Activated T-cell treated with anti-CD3 and anti-CD28 coated beads, Interleukin-2, amount 50 U/mL, for 24 hours (primary cell): Measurements from ENCODE around the gene PDLIM3.
"Not testable (repeated sequence)": the region's sequence is repeated elsewhere in the genome, so short reads cannot be mapped to it uniquely, and the experiment has no call there.

Experiments used
- DNase-seq: peaks from one replicate; pipeline ENCODE4 v3.0.0-alpha.2; 2020
- H3K27ac Mint-ChIP-seq: 2 replicates; pipeline ENCODE4 v1.8.0; 2020; ENCODE audit warnings: mild to moderate bottlenecking, mixed read lengths
- H3K27me3 Mint-ChIP-seq: 2 replicates; pipeline ENCODE4 v1.8.0; 2020; ENCODE audit warnings: mixed read lengths
- H3K36me3 Mint-ChIP-seq: 2 replicates; pipeline ENCODE4 v1.8.0; 2020; ENCODE audit warnings: low read depth, mixed read lengths
- H3K4me1 Mint-ChIP-seq: 2 replicates; pipeline ENCODE4 v1.8.0; 2020; ENCODE audit warnings: low read depth, mixed read lengths
- H3K4me3 Mint-ChIP-seq: 2 replicates; pipeline ENCODE4 v1.8.0; 2020; ENCODE audit warnings: mild to moderate bottlenecking, moderate library complexity, mixed read lengths
- H3K9me3 Mint-ChIP-seq: 2 replicates; pipeline ENCODE4 v1.8.0; 2020; ENCODE audit warnings: mixed read lengths

PDLIM3 gene

GRCh38 chr4:185518494-185518893 lies 16.8 kb downstream of the PDLIM3 start:
- peaks cover 45% of the 10 kb centered on the region for H3K27me3 Mint-ChIP-seq
- no peaks in the 10 kb centered on the region for H3K9me3 Mint-ChIP-seq
- no peak for DNase-seq
- H3K27ac Mint-ChIP-seq, result no peak overlapping the region
- peaks cover 7% of the 10 kb centered on the region for H3K4me1 Mint-ChIP-seq
- H3K36me3 Mint-ChIP-seq, result no peaks in the 10 kb centered on the region
- no peak overlapping the region for H3K4me3 Mint-ChIP-seq

DNA sequence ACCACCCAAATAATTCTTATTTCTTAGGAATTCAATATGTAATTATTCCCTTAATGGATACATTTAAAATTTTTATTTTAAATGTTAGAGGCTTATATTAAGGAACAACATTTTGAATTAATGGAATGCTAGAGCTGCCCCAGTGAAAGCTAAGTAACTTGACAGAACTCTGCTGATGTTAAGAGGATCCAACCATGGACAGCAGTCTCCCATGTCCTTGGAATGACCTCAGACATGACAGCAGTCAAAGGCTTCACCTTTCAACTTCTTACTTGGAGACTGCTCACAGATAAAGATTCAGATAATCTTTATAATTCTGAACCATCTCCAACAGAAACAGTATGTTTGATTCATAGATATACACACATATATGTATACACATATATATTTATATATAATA lies 17.2 kb downstream of the PDLIM3 start:
- peaks cover 47% of the 10 kb centered on the region for H3K27me3 Mint-ChIP-seq
- peaks cover 11% of the 10 kb centered on the region for H3K4me1 Mint-ChIP-seq
- no peak for DNase-seq
- no peak overlapping the region for H3K27ac Mint-ChIP-seq
- H3K36me3 Mint-ChIP-seq, result no peaks in the 10 kb centered on the region
- H3K4me3 Mint-ChIP-seq, result no peak overlapping the region
- H3K9me3 Mint-ChIP-seq, result no peaks in the 10 kb centered on the region

DNA sequence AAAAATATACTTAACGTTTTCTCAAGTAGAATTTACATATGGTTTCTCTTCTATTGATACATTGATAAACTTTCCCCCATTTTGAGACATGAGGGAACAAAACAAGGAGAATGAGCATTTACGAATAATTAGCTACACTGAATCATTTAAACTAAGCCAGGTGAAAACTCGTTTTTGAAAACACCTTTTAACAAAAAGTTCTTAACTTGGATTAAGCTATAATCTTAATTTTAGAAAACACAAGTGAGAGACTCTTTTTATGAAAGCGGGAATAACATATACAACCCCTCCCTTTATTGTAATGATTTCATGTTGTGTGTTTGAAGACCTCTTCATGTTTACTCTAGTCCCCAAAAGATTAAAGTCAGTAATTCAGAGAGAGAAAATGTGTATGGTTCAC lies 20.1 kb downstream of the PDLIM3 start:
- Mint-ChIP-seq H3K9me3 (no peaks in the 10 kb centered on the region), H3K4me1 (peaks cover 15% of the 10 kb centered on the region), H3K4me3 (no peak overlapping the region), H3K27me3 (peaks cover 62% of the 10 kb centered on the region), H3K27ac (no peak overlapping the region), H3K36me3 (no peaks in the 10 kb centered on the region)
- DNase-seq, result no peak

DNA sequence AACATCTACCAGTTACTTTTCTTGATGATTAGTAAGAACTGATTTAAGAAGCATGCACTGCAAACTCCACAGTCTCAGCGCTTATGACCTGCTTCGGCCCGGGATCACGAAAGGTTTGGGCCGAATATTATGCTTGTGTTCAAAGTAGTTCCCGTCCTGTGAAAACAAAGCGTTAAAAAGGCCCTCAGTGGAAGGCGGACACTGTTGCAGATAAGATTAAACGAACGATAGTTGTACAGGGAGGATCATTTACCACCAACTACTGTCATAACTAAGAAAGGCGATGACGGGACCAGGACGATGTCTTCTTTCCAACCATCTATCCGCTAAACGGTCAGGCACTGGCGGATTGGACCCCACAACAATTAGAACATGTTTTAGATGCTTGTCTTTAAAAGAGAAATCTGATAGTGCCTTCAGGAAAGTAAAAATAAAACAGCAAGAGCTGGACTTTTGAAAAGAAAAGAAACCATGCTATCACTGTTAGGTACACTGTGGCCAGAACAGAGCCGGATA lies 21.1 kb downstream of the PDLIM3 start:
- no peaks in the 10 kb centered on the region for H3K9me3 Mint-ChIP-seq
- H3K4me1 Mint-ChIP-seq, result peaks cover 15% of the 10 kb centered on the region
- H3K27ac Mint-ChIP-seq, result no peak overlapping the region
- H3K27me3 Mint-ChIP-seq, result peaks cover 65% of the 10 kb centered on the region
- no peak overlapping the region for H3K4me3 Mint-ChIP-seq
- H3K36me3 Mint-ChIP-seq, result no peaks in the 10 kb centered on the region
- DNase-seq, result no peak

DNA sequence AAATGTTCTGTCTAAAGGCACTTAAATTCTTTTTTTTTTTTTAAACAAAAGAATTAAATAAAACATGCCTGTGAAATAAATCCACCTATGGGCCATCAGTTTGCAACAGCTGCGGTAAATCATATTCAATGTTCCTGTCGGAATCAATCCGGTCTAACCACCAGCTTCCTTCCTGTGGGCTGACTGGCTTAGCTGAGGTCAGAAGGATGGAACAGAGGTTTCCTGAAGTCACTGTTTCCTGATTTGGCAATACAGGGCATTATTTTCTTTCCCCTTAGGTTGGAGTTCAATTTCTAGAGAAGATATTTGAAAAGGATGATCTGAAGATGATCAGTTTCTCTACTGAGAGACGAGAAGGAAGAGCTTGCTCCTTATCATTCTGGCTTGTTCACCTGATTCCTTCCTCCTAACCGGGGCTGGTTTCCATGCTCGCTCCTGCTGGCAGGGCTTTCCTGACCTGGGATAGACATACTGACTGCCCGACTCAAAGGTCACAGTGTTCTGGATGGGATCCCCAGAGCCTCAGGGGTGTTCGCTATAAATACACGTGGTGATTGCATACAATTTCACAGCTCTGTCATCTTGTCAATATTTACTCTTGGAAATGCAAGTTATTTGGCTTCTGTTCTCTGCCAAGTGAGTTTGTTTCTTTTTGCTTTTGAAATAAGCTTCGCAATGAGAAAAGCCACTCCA lies 21.7 kb downstream of the PDLIM3 start:
- H3K27ac Mint-ChIP-seq, result no peak overlapping the region
- no peak for DNase-seq
- no peaks in the 10 kb centered on the region for H3K36me3 Mint-ChIP-seq
- no peak overlapping the region for H3K4me3 Mint-ChIP-seq
- H3K9me3 Mint-ChIP-seq, result no peaks in the 10 kb centered on the region
- peaks cover 63% of the 10 kb centered on the region for H3K27me3 Mint-ChIP-seq
- H3K4me1 Mint-ChIP-seq, result peaks cover 15% of the 10 kb centered on the region

DNA sequence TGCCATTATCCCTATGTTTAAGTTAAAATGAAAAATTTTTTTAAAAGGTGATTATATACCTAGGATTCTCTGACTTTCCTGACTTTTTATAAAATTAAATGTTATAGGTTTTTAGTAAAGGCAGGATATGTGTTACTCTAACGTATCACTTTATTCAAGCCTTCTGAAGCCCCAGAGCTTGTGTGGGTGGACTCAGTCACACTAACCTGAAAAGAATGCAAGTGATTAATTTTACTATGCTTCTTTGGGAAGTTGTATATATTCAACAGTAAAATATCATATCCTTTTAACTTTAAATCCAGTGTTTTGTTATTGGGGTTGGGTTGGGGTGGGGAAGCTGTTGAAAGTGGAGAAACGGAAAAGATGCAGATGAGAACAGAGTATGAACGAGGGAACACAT lies 22.8 kb downstream of the PDLIM3 start:
- Mint-ChIP-seq H3K4me1 (peaks cover 15% of the 10 kb centered on the region), H3K27me3 (peaks cover 67% of the 10 kb centered on the region), H3K36me3 (no peaks in the 10 kb centered on the region), H3K4me3 (no peak overlapping the region), H3K27ac (no peak overlapping the region), H3K9me3 (no peaks in the 10 kb centered on the region)
- no peak for DNase-seq

GRCh38 chr4:185511243-185511642 lies 24.1 kb downstream of the PDLIM3 start:
- H3K9me3 Mint-ChIP-seq, H3K27ac Mint-ChIP-seq, H3K4me3 Mint-ChIP-seq, DNase-seq, H3K36me3 Mint-ChIP-seq: not testable (repeated sequence)
- peaks cover 15% of the 10 kb centered on the region for H3K4me1 Mint-ChIP-seq
- H3K27me3 Mint-ChIP-seq, result peaks cover 66% of the 10 kb centered on the region

DNA sequence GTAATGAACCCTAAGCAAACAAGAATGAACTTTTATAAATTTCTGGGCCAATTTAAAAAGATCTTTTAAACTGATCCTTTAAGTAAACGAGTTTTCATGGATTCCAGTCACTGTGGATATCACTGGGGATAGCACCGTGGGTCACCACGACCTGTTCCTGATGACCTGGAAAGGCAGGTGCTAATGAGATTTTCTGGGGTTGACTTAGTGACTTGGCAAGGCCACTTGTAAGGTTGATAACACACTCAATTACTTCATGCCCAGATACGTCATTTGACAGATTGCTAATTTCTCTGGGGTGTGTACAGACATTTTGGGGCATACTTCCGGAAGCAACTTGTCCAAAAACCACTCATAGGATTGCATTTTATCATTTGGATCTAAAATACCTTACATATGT lies 24.5 kb downstream of the PDLIM3 start:
- Mint-ChIP-seq H3K36me3 (no peaks in the 10 kb centered on the region), H3K9me3 (no peaks in the 10 kb centered on the region), H3K4me1 (peaks cover 15% of the 10 kb centered on the region), H3K4me3 (no peak overlapping the region), H3K27me3 (peaks cover 68% of the 10 kb centered on the region), H3K27ac (no peak overlapping the region)
- DNase-seq, result no peak

DNA sequence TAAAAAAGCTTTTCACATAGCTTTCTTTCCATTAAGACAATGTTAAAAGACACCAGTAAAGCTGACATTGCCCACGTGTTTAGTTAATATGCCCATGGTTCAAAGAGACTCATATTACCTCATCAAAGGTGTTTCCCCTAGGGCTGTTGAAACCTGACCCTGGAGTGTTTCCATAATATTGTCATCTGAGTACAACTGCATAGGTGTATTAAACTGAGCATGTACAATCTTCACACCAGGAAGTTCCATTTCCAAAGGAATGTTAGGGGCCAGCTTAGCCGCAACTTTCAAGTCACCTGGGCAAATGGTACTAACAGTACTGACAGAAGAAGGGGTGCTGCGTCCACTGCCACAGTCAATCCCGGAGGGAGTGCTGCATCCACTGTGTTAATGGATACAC lies 27.1 kb downstream of the PDLIM3 start:
- Mint-ChIP-seq H3K9me3 (no peaks in the 10 kb centered on the region), H3K27ac (no peak overlapping the region), H3K27me3 (peaks cover 71% of the 10 kb centered on the region), H3K36me3 (no peaks in the 10 kb centered on the region), H3K4me1 (peaks cover 5% of the 10 kb centered on the region), H3K4me3 (no peak overlapping the region)
- DNase-seq, result no peak

GRCh38 chr4:185506422-185506821 lies 28.9 kb downstream of the PDLIM3 start:
- DNase-seq, result no peak
- Mint-ChIP-seq H3K36me3 (no peaks in the 10 kb centered on the region), H3K27me3 (peaks cover 65% of the 10 kb centered on the region), H3K27ac (no peak overlapping the region), H3K4me1 (no peaks in the 10 kb centered on the region), H3K4me3 (no peak overlapping the region), H3K9me3 (peaks cover 2% of the 10 kb centered on the region)

DNA sequence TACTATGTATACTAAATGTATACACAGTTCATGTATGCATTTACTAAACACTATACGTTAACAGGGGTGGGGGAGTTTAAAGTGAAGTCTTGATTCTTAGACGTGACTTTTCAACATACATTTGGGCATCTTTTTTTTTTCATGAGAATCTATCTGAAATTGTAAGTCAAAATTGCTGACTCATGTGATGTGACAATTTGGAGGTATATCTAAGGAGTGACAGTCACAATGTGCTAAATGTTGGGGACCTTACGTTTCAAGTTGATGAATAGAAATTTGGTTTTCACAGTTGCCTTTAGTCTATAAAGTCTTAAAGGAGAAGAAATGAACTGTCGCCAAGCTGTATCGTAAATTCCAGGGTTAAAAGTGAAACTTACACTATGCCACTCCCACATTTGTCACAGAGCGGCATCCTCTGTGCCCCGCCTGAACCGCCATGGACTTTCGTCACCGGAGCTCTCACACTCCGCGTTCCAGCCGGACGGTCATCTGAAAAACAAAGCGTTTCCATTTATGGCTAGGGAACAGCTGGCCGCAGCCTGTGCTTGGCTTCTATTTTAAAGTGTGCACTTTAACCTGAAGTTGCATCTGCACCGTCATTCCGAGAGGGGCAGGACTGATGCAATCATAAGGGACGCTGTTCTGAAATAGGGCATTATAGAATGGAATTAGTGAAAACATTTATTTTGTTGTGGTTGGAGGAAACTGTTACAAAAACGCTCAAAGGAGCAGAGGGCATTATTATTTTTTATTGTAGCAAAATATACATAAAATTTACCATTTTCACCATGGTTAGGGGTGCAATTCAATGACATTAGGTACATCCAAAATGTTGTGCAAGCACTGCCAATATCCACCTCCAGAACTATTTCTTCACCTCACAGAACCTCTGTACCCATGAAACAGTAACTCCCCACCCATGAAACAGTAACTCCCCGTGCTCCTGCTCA lies 30.9 kb downstream of the PDLIM3 start:
- no peaks in the 10 kb centered on the region for H3K36me3 Mint-ChIP-seq
- peaks cover 5% of the 10 kb centered on the region for H3K9me3 Mint-ChIP-seq
- no peak overlapping the region for H3K4me3 Mint-ChIP-seq
- DNase-seq, result no peak
- no peaks in the 10 kb centered on the region for H3K4me1 Mint-ChIP-seq
- H3K27me3 Mint-ChIP-seq, result peaks cover 59% of the 10 kb centered on the region
- no peak overlapping the region for H3K27ac Mint-ChIP-seq

- Mint-ChIP-seq H3K36me3 (no peaks in the 10 kb centered on the region), H3K4me3 (no peak overlapping the region), H3K9me3 (peaks cover 5% of the 10 kb centered on the region), H3K27me3 (peaks cover 51% of the 10 kb centered on the region), H3K4me1 (no peaks in the 10 kb centered on the region), H3K27ac (no peak overlapping the region)
- DNase-seq, result no peak
Measured at GRCh38 chr4:185502386-185502785, 32.9 kb downstream of the PDLIM3 start.

- Mint-ChIP-seq H3K36me3 (no peaks in the 10 kb centered on the region), H3K9me3 (peaks cover 5% of the 10 kb centered on the region), H3K27me3 (peaks cover 40% of the 10 kb centered on the region), H3K4me1 (no peaks in the 10 kb centered on the region), H3K4me3 (no peak overlapping the region), H3K27ac (no peak overlapping the region)
- DNase-seq, result no peak
Measured at GRCh38 chr4:185500576-185500975, 34.7 kb downstream of the PDLIM3 start.

DNA sequence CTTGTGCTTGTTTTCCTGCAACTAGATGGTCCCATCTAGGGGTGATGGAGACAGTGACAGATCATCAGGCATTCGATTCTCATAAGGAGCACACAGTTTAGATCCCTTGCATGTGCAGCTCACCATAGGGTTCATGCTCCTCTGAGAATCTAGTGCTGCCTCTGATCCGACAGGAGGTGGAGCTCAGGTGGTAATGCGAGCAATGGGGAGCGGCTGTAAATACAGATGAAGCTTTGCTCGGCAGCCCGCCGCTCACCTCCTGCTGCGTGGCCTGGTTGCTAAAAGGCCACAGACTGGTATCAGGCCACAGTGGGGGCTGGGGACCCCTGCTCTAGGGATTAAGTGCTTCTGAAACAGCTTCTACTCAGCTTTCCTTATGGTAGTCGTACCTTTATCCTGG lies 35.3 kb downstream of the PDLIM3 start:
- no peak for DNase-seq
- H3K9me3 Mint-ChIP-seq, result peaks cover 5% of the 10 kb centered on the region
- H3K27me3 Mint-ChIP-seq, result peaks cover 43% of the 10 kb centered on the region
- no peaks in the 10 kb centered on the region for H3K36me3 Mint-ChIP-seq
- no peak overlapping the region for H3K4me3 Mint-ChIP-seq
- H3K27ac Mint-ChIP-seq, result no peak overlapping the region
- no peaks in the 10 kb centered on the region for H3K4me1 Mint-ChIP-seq

DNA sequence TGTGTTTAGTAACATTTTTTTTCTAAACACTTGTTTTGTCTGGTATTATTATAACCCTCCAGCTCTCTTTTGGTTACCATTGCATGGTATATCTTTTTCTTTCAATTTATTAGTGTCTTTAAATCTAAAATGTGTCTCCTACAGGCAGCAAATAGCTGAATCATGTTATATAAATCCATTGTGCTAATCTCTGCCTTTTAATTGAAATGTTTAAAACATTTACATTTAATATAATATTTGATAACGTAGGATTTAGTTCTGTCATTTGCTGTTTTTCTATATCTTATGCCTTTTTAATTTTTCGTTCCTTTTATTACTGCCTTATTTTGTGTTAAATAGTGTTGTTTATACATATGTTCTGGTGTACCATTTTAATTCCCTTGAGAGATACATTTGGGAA lies 46.7 kb downstream of the PDLIM3 start:
- H3K36me3 Mint-ChIP-seq, result no peaks in the 10 kb centered on the region
- H3K4me3 Mint-ChIP-seq, result no peak overlapping the region
- no peak for DNase-seq
- H3K9me3 Mint-ChIP-seq, result peaks cover 14% of the 10 kb centered on the region
- H3K4me1 Mint-ChIP-seq, result no peaks in the 10 kb centered on the region
- peaks cover 46% of the 10 kb centered on the region for H3K27me3 Mint-ChIP-seq
- no peak overlapping the region for H3K27ac Mint-ChIP-seq
